Suprapubic skin (tissue), 4 donors: Measurements from ENCODE around the gene TATDN3. TPM values are rescaled to one million over a fixed set of nuclear protein-coding genes. Genes with fewer than 3 reads are reported as not detected.

Experiments
- DNase-seq, 2 donors: peaks; one replicate each; pipeline ENCODE4 v3.0.0-alpha.2; 2019; ENCODE audit warnings: low spot score in 2 of 2
- H3K27ac ChIP-seq: fragments of 200-600 bp; sonication (generic); one replicate; pipeline ENCODE4 v1.5.1; 2019
- H3K27me3 ChIP-seq: fragments of 200-600 bp; sonication (generic); one replicate; pipeline ENCODE4 v1.5.1; 2019
- H3K36me3 ChIP-seq: fragments of 200-600 bp; sonication (generic); one replicate; pipeline ENCODE4 v1.5.1; 2019
- H3K4me1 ChIP-seq: fragments of 200-600 bp; sonication (generic); one replicate; pipeline ENCODE4 v1.5.1; 2019
- H3K4me3 ChIP-seq: fragments of 200-600 bp; sonication (generic); one replicate; pipeline ENCODE4 v1.5.1; 2019; ENCODE audit warnings: mild to moderate bottlenecking
- H3K9me3 ChIP-seq: fragments of 200-600 bp; sonication (generic); one replicate; pipeline ENCODE4 v1.5.1; 2019
- EP300 ChIP-seq: sonication (generic); formaldehyde crosslinking; IDR thresholded peaks from one replicate; pipeline ENCODE4 v1.6.1; 2017; ENCODE audit warnings: antibody characterized with exemption
- POLR2A ChIP-seq, 2 donors: fragments of 450-650 bp; IDR thresholded peaks; one replicate each; pipeline ENCODE4 v1.6.1; 2017; ENCODE audit warnings: antibody characterized with exemption in 2 of 2, mild to moderate bottlenecking in 2 of 2, moderate library complexity in 2 of 2
- POLR2AphosphoS5 ChIP-seq, 3 donors: sonication (generic); formaldehyde crosslinking; IDR thresholded peaks; one replicate each; pipeline ENCODE4 v1.6.1; 2017; ENCODE audit warnings: antibody characterized with exemption in 3 of 3
- WGBS: methylation state at CpG from one replicate; pipeline ENCODE4 v1.1.5; 2018; 5-methylcytosine and 5-hydroxymethylcytosine counted together
- total RNA-seq, 4 donors: library from RNA; depleted of rRNA; stranded (reverse); fragments of >200 nt; gene quantifications; one replicate each; pipeline ENCODE4 v1.1.0, GENCODE V29; 2016
- TF ChIP-seq, protein P1 (sequence below), 2 donors: fragments of 200-600 bp in 1 of 2; fragments of 450-650 bp in 1 of 2; sonication (generic) in 1 of 2; IDR thresholded peaks; one replicate each; pipeline ENCODE4 v1.5.1; 2016 to 2019; ENCODE audit warnings: antibody characterized with exemption in 2 of 2, mild to moderate bottlenecking in 1 of 2, moderate library complexity in 1 of 2

Gene TATDN3
- total RNA-seq, 4 donors from 2014 or later, result 5.9 to 16.4 (median 9.1) TPM

DNA sequence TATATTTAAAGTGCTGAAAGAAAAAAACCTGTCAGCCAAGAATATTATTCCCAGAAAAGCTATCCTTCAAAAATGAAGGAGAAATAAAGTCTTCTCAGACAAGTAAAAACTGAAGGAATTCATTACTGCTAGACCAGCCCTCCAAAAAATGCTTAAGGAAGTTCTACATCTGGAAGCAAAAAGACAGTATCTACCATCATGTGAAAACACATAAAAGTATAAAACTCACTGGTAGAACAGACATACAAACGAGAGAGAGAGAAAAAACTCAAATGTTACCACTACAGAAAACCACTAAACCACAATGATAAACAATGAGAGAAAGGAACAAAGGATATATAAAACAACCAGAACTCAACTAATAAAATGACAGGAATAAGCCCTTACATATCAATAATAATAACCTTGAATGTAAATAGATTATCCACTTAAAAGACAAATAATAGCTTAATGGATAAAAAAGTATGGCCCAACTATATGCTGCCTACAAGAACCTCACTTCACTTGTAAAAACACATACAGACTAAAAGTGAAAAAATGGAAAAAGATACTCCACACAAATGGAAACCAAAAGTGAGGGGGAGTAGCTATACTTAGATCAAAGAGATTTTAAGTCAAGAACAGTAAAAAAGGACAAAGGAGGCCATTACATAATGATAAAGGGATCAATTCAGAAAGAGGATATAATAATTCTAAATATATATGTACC is 22.1 kb upstream of the TATDN3 start:
- Histone ChIP-seq H3K27me3 (no peaks in the 10 kb centered on the region), H3K4me1 (no peaks in the 10 kb centered on the region), H3K36me3 (peaks cover 8% of the 10 kb centered on the region), H3K27ac (no peak overlapping the region), H3K9me3 (no peaks in the 10 kb centered on the region), H3K4me3 (no peak overlapping the region)
- WGBS, result 69% methylated on average over 1 of the region's 1 CpG
- TF ChIP-seq POLR2A (IDR thresholded peaks at IDR 0.05), result no peak
- TF ChIP-seq, protein P1, sequence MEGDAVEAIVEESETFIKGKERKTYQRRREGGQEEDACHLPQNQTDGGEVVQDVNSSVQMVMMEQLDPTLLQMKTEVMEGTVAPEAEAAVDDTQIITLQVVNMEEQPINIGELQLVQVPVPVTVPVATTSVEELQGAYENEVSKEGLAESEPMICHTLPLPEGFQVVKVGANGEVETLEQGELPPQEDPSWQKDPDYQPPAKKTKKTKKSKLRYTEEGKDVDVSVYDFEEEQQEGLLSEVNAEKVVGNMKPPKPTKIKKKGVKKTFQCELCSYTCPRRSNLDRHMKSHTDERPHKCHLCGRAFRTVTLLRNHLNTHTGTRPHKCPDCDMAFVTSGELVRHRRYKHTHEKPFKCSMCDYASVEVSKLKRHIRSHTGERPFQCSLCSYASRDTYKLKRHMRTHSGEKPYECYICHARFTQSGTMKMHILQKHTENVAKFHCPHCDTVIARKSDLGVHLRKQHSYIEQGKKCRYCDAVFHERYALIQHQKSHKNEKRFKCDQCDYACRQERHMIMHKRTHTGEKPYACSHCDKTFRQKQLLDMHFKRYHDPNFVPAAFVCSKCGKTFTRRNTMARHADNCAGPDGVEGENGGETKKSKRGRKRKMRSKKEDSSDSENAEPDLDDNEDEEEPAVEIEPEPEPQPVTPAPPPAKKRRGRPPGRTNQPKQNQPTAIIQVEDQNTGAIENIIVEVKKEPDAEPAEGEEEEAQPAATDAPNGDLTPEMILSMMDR (IDR thresholded peaks at IDR 0.05), result no peak
- no peak for TF ChIP-seq EP300
- TF ChIP-seq POLR2AphosphoS5 (IDR thresholded peaks at IDR 0.05), result no peak
- DNase-seq, result no peak

DNA sequence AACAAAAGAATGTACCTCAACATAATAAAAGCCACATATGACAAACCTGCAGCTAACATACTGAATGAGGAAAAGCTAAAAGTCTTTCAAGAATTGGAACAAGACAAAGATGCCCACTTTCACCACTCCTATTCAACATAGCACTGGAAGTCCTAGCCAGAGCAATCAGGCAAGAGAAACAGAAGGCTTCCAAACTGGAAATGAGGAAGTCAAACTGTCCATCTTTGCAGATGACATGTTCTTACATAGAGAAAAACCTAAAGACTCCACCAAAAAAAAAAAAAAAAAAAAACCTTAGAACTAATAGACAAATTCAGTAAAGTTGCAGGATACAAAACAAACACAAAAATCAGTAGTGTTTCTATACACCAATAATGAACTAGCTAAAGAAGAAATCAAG is 20.4 kb upstream of the TATDN3 start:
- Histone ChIP-seq H3K27ac (no peak overlapping the region), H3K4me1 (no peaks in the 10 kb centered on the region), H3K36me3 (peaks cover 8% of the 10 kb centered on the region), H3K4me3 (no peak overlapping the region), H3K27me3 (no peaks in the 10 kb centered on the region), H3K9me3 (no peaks in the 10 kb centered on the region)
- no peak for DNase-seq
- no peak for TF ChIP-seq POLR2A (IDR thresholded peaks at IDR 0.05)
- TF ChIP-seq, protein P1 (IDR thresholded peaks at IDR 0.05), result no peak
- TF ChIP-seq EP300, result no peak
- TF ChIP-seq POLR2AphosphoS5 (IDR thresholded peaks at IDR 0.05), result no peak

DNA sequence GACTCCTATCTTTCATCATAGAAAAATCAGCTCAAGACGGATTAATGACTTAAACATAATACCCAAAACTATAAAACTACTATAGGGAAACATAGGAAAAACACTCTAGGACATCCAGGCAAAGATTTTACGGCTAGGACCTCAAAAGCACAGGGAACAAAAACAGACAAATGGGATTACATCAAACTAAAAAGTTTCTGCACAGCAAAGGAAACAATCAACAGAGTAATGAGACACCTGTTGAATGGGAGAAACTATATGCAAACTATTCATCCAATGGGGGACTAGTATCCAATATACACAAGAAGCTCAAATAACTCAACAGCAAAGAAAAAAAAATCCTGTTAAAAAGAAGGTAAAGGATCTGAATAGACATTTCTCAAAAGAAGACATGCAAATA is 18.7 kb upstream of the TATDN3 start:
- H3K4me1 ChIP-seq, result no peaks in the 10 kb centered on the region
- no peak for DNase-seq
- H3K36me3 ChIP-seq, result peaks cover 13% of the 10 kb centered on the region
- no peak overlapping the region for H3K27ac ChIP-seq
- H3K9me3 ChIP-seq, result no peaks in the 10 kb centered on the region
- no peak for TF ChIP-seq EP300
- TF ChIP-seq, protein P1 (IDR thresholded peaks at IDR 0.05), result no peak
- TF ChIP-seq POLR2A (IDR thresholded peaks at IDR 0.05), result no peak
- no peaks in the 10 kb centered on the region for H3K27me3 ChIP-seq
- no peak overlapping the region for H3K4me3 ChIP-seq
- 96% methylated on average over 2 of the region's 2 CpGs for WGBS

DNA sequence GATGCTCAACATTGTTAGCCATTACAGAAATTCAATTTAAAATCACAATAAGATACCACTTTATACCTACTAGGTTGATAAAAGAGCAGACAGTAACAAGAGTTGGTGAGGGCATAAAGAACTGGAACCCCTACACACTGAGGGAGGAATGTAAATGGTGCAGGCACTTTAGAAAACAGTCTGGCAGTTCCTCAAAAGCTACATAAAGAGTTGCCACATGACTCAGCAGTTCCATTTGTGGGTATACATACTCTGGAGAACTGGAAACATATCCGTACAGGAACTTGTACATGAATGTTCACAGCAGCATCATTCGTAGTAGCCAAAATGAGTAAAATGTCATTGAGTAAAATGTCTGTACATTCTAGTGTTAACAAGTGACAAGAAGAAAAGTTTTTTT is 17.1 kb upstream of the TATDN3 start:
- Histone ChIP-seq H3K27me3 (no peaks in the 10 kb centered on the region), H3K36me3 (peaks cover 17% of the 10 kb centered on the region), H3K9me3 (no peaks in the 10 kb centered on the region), H3K27ac (no peak overlapping the region), H3K4me1 (no peaks in the 10 kb centered on the region), H3K4me3 (no peak overlapping the region)
- DNase-seq, result no peak
- WGBS, result 62% methylated on average over 2 of the region's 2 CpGs
- TF ChIP-seq POLR2A (IDR thresholded peaks at IDR 0.05), result no peak
- TF ChIP-seq, protein P1 (IDR thresholded peaks at IDR 0.05), result no peak
- no peak for TF ChIP-seq EP300
- TF ChIP-seq POLR2AphosphoS5 (IDR thresholded peaks at IDR 0.05), result no peak

DNA sequence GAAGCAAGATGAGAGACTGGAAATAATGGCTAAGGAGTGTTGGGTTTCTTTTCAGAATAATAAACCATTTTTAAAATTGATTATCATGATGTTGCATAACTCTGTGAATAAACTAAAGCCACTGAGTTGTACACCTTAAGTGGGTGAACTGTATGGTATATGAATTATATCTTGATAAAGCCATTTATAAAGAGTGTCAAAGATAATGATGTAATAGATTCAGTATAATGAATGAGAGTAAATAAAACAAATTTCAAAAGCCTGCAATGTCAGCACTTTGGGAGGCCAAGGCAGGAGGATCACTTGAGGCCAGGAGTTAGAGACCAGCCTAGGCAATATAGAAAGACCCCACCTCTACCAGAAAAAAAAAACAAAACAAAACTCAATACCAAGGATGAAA is 16.5 kb upstream of the TATDN3 start:
- Histone ChIP-seq H3K9me3 (no peaks in the 10 kb centered on the region), H3K4me3 (no peak overlapping the region), H3K27me3 (no peaks in the 10 kb centered on the region), H3K36me3 (peaks cover 19% of the 10 kb centered on the region), H3K4me1 (no peaks in the 10 kb centered on the region), H3K27ac (no peak overlapping the region)
- no peak for DNase-seq
- TF ChIP-seq POLR2A (IDR thresholded peaks at IDR 0.05) (no peak), EP300 (no peak), POLR2AphosphoS5 (IDR thresholded peaks at IDR 0.05) (no peak)
- TF ChIP-seq, protein P1 (IDR thresholded peaks at IDR 0.05), result no peak
